Keratinocyte (primary cell): Measurements from ENCODE around the gene KDM5C. TPM values are rescaled to one million over a fixed set of nuclear protein-coding genes. Genes with fewer than 3 reads are reported as not detected.

Source experiments
- DNase-seq: peaks from one replicate; pipeline ENCODE4 v3.0.0-alpha.2; 2011; ENCODE audit warnings: low read depth, missing footprints, low spot score
- FAIRE-seq: peaks from 2 replicates; lab custom pipeline; 2011; peaks lifted over from hg19 to GRCh38; lab: Jason Lieb, UNC
- H2AFZ ChIP-seq: 2 replicates; pipeline ENCODE4 v1.6.0; 2012; ENCODE audit warnings: low read length, control low read depth, inconsistent platforms; ENCODE audit not compliant: control insufficient read depth
- H3K27ac ChIP-seq: 2 replicates; pipeline ENCODE4 v1.5.1; 2011; ENCODE audit warnings: low read length; ENCODE audit not compliant: control insufficient read depth, insufficient read depth
- H3K27me3 ChIP-seq: 3 replicates; pipeline ENCODE4 v1.6.0; 2011; ENCODE audit warnings: low read length; ENCODE audit not compliant: control insufficient read depth, insufficient read depth; ENCODE audit errors: extremely low read depth
- H3K36me3 ChIP-seq, 2 experiments: 2 replicates in 1 of 2; 3 replicates in 1 of 2; pipeline ENCODE4 v1.5.1; 2011; ENCODE audit warnings: low read length in 2 of 2, mild to moderate bottlenecking in 1 of 2; ENCODE audit not compliant: control insufficient read depth in 2 of 2, insufficient read depth in 2 of 2; ENCODE audit errors: extremely low read depth in 1 of 2
- H3K4me1 ChIP-seq: 3 replicates; pipeline ENCODE4 v1.5.1; 2011; ENCODE audit warnings: low read length; ENCODE audit not compliant: control insufficient read depth, insufficient read depth; ENCODE audit errors: extremely low read depth
- H3K4me2 ChIP-seq: 3 replicates; pipeline ENCODE4 v1.6.0; 2011; ENCODE audit warnings: low read depth, low read length; ENCODE audit not compliant: control insufficient read depth, insufficient read depth; ENCODE audit errors: extremely low read depth
- H3K4me3 ChIP-seq, 3 experiments: fragments of 200-600 bp in 1 of 3; sonication (generic) in 1 of 3; 2 replicates in 2 of 3; 3 replicates in 1 of 3; pipeline ENCODE4 v1.5.1; 2011 to 2016; ENCODE audit warnings: low read length in 3 of 3, mild to moderate bottlenecking in 3 of 3, control low read depth in 2 of 3, inconsistent platforms in 1 of 3, low read depth in 1 of 3, mixed read lengths in 1 of 3, mixed run types in 1 of 3, moderate library complexity in 1 of 3; ENCODE audit not compliant: control insufficient read depth in 2 of 3, insufficient read depth in 2 of 3; ENCODE audit errors: extremely low read depth in 1 of 3
- H3K79me2 ChIP-seq: 2 replicates; pipeline ENCODE4 v1.6.0; 2012; ENCODE audit warnings: low read length; ENCODE audit not compliant: control insufficient read depth, insufficient read depth
- H3K9ac ChIP-seq: 3 replicates; pipeline ENCODE4 v1.6.0; 2011; ENCODE audit warnings: low read length; ENCODE audit not compliant: control insufficient read depth, insufficient read depth; ENCODE audit errors: extremely low read depth
- H3K9me1 ChIP-seq: 3 replicates; pipeline ENCODE4 v1.6.0; 2011; ENCODE audit warnings: low read length; ENCODE audit not compliant: control insufficient read depth, insufficient read depth; ENCODE audit errors: extremely low read depth
- H3K9me3 ChIP-seq: 2 replicates; pipeline ENCODE4 v1.5.1; 2012; ENCODE audit warnings: low read depth, low read length; ENCODE audit not compliant: control insufficient read depth
- H4K20me1 ChIP-seq: 3 replicates; pipeline ENCODE4 v1.6.0; 2011; ENCODE audit warnings: low read length; ENCODE audit not compliant: control insufficient read depth, insufficient read depth; ENCODE audit errors: extremely low read depth
- EZH2 ChIP-seq: IDR thresholded peaks from one replicate; pipeline ENCODE4 v1.6.1; 2012; ENCODE audit warnings: inconsistent platforms, mild to moderate bottlenecking, low read length, moderate library complexity
- dilution Hi-C: fragments of 300-500 bp; cut with MboI; formaldehyde crosslinking; loops from one replicate; pipeline ENCODE4 v1.7.0; 2020; ENCODE audit warnings: low sequenced_read_pairs; ENCODE audit not compliant: extremely low pct_ligation_motif_present
- polyA plus RNA-seq, 5 experiments: library from polyadenylated mRNA; depleted of rRNA in 3 of 5; stranded (reverse) in 3 of 5; stranded (forward) in 1 of 5; unstranded in 1 of 5; fragments of >200 nt; gene quantifications; 1 replicate in 1 of 5; 2 replicates in 3 of 5; 3 replicates in 1 of 5; pipeline versions ENCODE4 v1.2.1 to v1.2.3, GENCODE V29; 2011 to 2012; ENCODE audit warnings: missing spikeins in 2 of 5, low read depth in 1 of 5, low replicate concordance in 1 of 5
- TF ChIP-seq, protein P1 (sequence below), 3 experiments: IDR thresholded peaks in 1 of 3; conservative IDR thresholded peaks in 1 of 3; optimal IDR thresholded peaks in 1 of 3; 2 replicates in 2 of 3; 3 replicates in 1 of 3; pipeline versions ENCODE3 to v1.5.1; 2011; ENCODE audit warnings: low read length in 3 of 3, mild to moderate bottlenecking in 3 of 3, moderate library complexity in 2 of 3, control low read depth in 1 of 3, inconsistent platforms in 1 of 3; ENCODE audit not compliant: insufficient read depth in 2 of 3; ENCODE audit errors: extremely low read depth in 1 of 3

KDM5C gene
- polyA plus RNA-seq, 1 donor (not counting 4 experiments of a cell fraction or from before 2014, with no cell fraction given): 46.0 TPM

- dilution Hi-C loops: no loop called here
- H3K27ac ChIP-seq: no peak overlapping the region
- TF ChIP-seq EZH2: no peak
- TF ChIP-seq, protein P1, sequence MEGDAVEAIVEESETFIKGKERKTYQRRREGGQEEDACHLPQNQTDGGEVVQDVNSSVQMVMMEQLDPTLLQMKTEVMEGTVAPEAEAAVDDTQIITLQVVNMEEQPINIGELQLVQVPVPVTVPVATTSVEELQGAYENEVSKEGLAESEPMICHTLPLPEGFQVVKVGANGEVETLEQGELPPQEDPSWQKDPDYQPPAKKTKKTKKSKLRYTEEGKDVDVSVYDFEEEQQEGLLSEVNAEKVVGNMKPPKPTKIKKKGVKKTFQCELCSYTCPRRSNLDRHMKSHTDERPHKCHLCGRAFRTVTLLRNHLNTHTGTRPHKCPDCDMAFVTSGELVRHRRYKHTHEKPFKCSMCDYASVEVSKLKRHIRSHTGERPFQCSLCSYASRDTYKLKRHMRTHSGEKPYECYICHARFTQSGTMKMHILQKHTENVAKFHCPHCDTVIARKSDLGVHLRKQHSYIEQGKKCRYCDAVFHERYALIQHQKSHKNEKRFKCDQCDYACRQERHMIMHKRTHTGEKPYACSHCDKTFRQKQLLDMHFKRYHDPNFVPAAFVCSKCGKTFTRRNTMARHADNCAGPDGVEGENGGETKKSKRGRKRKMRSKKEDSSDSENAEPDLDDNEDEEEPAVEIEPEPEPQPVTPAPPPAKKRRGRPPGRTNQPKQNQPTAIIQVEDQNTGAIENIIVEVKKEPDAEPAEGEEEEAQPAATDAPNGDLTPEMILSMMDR (optimal IDR thresholded peaks at IDR 0.05 in 1 of 3, IDR thresholded peaks at IDR 0.05 in 1 of 3, conservative IDR thresholded peaks at IDR 0.05 in 1 of 3; ENCODE audit: extremely low read depth in 1 of 3, insufficient read depth in 2 of 3, low read length in 3 of 3): no peak
- FAIRE-seq (no peak), DNase-seq (no peak)
- no peaks in the 10 kb centered on the region for H3K9me3 ChIP-seq
- H3K4me1 ChIP-seq: no peaks in the 10 kb centered on the region
- peaks cover 3% of the 10 kb centered on the region for H3K27me3 ChIP-seq
- no peak overlapping the region for H3K4me3 ChIP-seq
- no peaks in the 10 kb centered on the region for H3K9me1 ChIP-seq
- H3K9ac ChIP-seq: no peak overlapping the region
- no peak overlapping the region for H2AFZ ChIP-seq
- no peaks in the 10 kb centered on the region for H3K79me2 ChIP-seq
- H3K4me2 ChIP-seq: no peak overlapping the region
- no peaks in the 10 kb centered on the region for H3K36me3 ChIP-seq
- no peaks in the 10 kb centered on the region for H4K20me1 ChIP-seq
Measured at GRCh38 chrX:53253293-53254020, 28.4 kb upstream of the KDM5C start.

DNA sequence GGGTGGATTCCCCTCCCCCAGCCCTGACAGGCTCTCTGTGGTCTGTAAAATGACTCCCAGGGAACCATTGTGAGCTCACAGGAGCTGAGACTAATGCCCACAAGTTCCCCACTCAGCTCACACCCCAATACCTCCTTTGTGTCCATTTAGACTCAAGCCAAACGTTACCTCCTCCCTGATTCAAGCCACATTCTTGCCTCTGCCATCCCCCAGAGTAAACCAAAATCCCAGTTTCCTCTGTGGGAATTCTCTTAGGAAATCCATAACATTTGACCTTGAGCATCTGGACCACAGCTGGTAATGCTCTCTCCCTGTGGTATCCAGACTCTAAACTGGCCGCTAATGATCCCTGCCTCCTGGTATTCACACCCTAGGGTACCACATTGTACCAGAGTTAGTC is 26.3 kb upstream of the KDM5C start:
- no peak overlapping the region for H3K27ac ChIP-seq

More for the DNA sequence above, 26.3 kb upstream of the KDM5C start:
- Histone ChIP-seq H3K9ac (no peak overlapping the region), H3K9me1 (no peaks in the 10 kb centered on the region), H3K4me1 (no peaks in the 10 kb centered on the region), H3K4me2 (no peak overlapping the region), H4K20me1 (no peaks in the 10 kb centered on the region), H3K4me3 (no peak overlapping the region), H3K36me3 (peaks cover 0 to 1% of the 10 kb centered on the region in 2 experiments), H3K79me2 (no peaks in the 10 kb centered on the region), H3K27me3 (no peaks in the 10 kb centered on the region), H2AFZ (no peak overlapping the region), H3K9me3 (no peaks in the 10 kb centered on the region)
- FAIRE-seq: no peak
- dilution Hi-C loops: no loop called here
- TF ChIP-seq, protein P1 (optimal IDR thresholded peaks at IDR 0.05 in 1 of 3, IDR thresholded peaks at IDR 0.05 in 1 of 3, conservative IDR thresholded peaks at IDR 0.05 in 1 of 3; ENCODE audit: extremely low read depth in 1 of 3, insufficient read depth in 2 of 3, low read length in 3 of 3): no peak
- TF ChIP-seq EZH2: no peak
- no peak for DNase-seq
